ENCODE measurements around the gene GDA.

Gene GDA

GRCh38 chr9:72151104-72151503 lies 1.9 kb downstream of the GDA start:
- DNase-seq: no peak

GRCh38 chr9:72154468-72155285 lies 5.4 kb downstream of the GDA start:
- DNase-seq: no peak

DNA sequence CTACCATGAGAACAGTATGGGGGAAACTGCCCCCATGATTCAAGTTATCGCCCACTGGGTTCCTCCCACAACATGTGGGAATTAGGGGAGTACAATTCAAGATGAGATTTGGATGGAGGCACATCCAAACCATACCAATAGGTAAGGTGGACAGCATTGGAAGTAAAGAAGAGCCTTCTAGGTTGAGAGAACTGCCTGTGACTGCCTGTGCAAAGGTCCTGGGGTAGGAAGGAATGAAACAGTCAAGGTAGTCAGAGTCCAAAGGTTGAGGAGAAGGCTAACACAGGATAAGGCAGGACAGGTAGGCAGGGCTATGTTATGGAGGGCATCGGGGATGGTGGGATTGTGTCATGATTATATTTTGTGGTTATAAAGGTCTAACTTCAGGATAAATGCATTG lies 6.1 kb downstream of the GDA start:
- DNase-seq: no peak

DNA sequence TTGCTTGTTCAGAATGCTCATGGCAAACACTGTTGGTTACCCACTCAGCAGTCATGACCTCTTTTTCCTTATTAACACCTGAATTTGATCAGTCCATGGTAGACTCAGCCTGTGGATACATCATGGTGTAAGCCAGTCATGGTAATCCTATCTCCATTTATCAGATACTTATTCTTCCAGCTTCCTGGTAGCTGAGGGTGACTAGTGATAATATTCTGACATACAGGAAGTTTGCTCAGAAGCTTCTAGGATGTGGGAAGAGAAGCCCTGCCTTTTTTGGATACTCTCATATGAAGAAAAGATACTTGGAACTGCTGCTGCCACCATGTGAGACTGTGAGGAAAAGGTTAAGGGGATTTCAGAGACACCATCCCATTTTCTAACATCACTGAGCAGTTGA lies 7.3 kb downstream of the GDA start:
- no peak for DNase-seq

- DNase-seq: no peak
These were observed 9.4 kb downstream of the GDA start for GRCh38 chr9:72158680-72159079.

- no peak for DNase-seq
These were observed 11.3 kb downstream of the GDA start for GRCh38 chr9:72160446-72161123.

- DNase-seq: no peak
These were observed 16.1 kb downstream of the GDA start for GRCh38 chr9:72165326-72165725.

DNA sequence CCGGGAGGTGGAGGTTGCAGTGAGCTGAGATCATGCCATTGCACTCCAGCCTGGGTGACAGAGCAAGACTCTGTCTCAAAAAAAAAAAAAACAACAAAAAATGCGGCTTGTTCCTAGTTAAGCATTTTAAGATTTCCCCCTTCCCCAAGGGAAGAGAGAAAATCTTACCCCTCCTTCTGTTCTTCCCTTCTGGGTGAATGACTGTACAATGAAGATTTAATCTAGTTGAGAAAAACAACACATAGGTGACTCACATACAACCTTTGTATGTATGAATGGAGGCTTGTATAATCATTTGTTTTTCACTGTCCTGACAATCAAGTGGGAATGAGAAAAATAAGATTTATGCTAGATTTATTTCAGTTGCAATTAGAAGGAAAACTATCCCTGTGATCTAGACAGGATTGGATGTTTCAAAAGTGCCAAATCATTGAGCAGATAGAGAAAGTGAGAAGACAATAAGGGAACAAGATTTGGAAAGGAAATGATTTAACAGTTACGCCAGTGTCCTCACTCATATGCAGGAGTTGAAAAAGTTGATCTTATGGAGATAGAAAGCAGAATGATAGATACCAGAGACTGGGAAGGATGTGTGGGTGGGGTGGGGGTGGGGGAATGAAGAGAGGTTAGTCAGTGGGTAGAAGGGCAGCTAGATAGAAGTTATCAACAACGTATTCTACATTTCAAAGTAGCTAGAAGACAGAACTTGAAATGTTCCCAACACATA lies 16.7 kb downstream of the GDA start:
- no peak for DNase-seq

- DNase-seq: no peak
These were observed 18.8 kb downstream of the GDA start for GRCh38 chr9:72168075-72168474.

GRCh38 chr9:72169178-72169577 lies 19.9 kb downstream of the GDA start:
- DNase-seq: no peak

DNA sequence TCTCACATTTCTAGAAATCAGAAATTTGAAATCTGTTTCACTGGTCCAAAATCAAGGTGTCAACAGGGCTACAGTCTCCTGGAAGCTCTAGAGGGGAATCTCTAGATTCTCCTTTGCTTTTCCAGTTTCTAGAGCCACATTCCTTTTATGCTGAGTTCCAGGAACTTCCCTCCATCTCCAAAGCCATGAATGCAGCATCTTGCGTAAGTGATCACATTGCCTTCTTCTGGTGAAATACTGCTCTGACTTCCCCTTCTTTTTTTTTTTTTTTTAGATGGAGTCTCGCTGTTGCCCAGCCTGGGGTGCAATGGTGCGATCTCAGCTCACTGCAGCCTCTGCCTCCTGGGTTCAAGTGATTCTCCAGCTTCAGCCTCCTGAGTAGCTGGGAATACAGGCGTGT lies 23.8 kb downstream of the GDA start:
- DNase-seq: no peak

DNA sequence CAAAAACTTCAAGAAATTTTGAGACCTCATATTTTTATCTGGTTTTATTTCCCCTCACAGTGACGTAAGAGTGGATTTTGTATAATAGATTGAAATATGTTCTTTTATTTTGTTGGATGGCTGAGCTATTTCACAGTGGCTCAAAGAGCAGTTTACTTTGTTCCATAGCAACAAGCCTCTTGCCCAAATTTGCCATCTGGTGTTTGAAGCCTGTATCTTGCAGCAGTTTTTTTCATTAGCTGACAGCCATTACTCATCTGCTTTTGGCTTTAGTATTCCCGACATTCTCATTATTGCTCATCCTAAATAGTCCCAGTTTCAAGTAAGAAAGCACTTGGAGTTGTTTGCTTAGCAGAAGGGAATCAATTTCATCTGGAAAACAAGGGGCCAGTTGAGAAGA lies 36.3 kb downstream of the GDA start:
- no peak for DNase-seq

DNA sequence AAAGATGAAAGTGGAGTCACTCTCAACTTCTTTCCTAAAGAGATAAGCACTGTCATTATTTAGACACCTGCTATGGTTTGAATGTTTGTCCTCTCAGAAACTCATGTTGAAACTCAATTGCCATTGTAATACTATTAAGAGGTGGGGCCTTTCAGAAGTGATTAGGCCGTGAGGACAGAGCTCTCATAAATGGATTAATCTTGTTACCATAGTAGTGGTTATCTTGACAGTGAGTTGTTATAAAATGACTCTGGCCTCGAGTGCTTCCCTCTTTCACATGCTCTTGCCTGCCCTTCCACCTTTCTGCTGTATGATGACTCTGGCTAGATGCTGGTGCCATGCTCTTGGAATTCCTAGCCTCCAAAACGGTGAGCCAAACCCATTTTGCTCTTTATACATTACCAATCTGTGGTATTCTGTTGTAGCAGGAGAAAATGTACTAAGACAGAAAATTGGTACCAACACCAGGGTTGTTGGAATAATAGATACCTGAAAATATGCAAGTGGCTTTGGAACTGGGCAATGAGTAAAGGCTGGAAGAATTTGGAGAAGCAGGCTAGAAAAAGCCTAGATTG lies 38.0 kb downstream of the GDA start:
- DNase-seq: no peak

- no peak for DNase-seq
These were observed 39.0 kb downstream of the GDA start for GRCh38 chr9:72188232-72188631.

- DNase-seq: no peak
These were observed 44.2 kb downstream of the GDA start for GRCh38 chr9:72193478-72193881.

- DNase-seq: no peak
These were observed 50.0 kb downstream of the GDA start for GRCh38 chr9:72199238-72199637.

DNA sequence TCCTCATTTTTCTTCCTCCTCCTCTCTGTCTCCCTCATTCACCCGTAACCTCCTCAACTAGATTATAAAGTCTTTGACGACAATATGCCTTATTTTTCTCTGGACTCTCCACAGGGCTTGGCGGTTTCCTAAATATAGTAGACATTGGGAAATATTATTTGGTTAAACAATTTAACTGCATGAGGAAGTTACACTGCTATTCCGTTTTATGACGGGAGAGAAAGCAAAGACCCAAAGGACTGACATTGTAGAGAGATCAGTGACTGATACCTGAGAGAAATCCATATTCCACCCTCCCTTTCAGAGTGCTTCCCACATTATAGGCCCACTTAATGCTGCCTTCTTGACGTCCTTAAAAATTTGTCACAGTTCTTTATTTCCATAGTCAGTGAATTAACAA lies 51.2 kb downstream of the GDA start:
- no peak for DNase-seq

DNA sequence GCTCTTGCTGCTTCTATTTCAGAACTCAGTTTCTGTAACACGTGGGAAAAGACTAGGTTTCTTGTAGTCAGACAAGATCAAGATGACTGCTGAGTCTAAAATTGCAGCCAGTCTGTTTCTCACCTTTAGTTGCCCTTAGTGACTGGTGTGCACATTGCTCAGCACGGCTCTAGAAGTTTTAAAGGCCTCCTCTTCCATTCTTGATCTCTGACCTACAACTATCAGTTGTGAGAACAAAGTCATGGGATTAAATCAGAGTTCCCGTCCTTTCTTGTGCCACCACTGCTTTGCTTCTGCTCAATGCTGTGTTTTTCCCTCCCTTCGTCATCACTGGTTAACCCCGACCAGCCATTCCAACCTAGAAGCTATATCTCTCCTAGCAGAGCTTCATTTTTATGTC lies 52.8 kb downstream of the GDA start:
- DNase-seq: no peak

DNA sequence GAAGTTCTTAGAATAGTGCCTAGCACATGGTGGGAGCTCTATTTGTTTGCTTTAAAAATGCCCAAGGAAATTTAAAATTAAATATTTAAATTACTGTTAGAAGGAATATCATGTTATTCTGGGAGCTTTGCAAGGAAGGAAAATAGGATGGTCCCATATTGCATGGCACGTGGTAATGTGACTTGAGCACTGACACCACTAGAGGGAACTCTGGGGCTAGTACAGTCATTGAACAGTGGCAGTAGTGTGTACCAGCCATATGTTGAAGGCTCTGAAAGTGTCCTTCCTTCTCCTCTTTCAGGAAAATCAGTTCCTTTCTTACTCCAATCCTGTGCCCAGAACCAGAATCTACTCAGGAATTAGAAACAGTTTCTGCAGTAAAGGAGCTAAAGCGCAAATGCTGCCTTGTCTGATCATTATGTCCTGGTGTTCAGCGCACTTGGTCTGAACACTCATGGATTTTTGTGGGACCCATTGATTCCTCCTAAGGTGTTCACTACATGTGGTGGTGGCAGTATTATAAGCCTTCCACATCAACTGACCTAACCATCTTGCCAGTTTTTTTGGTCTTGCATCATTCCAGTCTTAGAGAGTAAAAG lies 54.1 kb downstream of the GDA start:
- DNase-seq: peak; percentile 18

DNA sequence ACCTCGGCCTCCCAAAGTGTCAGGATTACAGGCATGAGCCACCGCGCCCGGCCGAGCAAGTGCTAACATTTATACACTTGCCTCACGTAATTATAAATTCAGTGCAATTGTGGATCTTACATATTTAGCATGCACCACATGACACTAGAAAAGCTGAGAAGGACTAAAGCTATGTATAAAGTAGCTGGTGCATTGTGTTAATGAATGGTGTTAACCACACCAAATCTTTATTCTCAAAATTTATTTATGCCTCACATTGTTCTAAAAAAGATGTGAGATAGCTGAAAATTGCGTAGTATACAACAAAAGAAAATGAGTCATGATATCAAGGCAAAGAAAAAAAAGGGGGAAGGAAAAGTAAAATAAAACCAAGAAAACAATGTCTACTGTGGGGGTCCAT lies 54.8 kb downstream of the GDA start:
- DNase-seq: no peak

- DNase-seq: no peak
These were observed 56.3 kb downstream of the GDA start for GRCh38 chr9:72205513-72205912.

- DNase-seq: no peak
These were observed 58.0 kb downstream of the GDA start for GRCh38 chr9:72207278-72207677.

DNA sequence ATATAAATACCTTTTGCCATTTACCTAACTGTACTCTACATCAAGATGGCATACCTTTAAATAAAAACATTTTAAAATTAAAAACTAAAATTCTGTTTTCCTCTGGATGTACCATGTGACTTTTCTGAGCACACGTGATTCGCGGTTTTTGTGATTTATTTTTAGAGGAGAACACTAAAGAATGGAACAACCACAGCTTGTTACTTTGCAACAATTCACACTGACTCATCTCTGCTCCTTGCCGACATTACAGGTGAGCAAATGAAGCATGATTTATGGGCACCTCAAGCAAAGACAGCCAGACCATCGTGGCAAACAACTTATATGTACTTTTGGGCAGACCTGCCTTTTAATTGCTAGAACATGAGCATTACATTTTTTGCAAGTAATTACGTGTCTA lies 61.3 kb downstream of the GDA start:
- no peak for DNase-seq
